ENCODE data around the gene KLHL3.

DNA sequence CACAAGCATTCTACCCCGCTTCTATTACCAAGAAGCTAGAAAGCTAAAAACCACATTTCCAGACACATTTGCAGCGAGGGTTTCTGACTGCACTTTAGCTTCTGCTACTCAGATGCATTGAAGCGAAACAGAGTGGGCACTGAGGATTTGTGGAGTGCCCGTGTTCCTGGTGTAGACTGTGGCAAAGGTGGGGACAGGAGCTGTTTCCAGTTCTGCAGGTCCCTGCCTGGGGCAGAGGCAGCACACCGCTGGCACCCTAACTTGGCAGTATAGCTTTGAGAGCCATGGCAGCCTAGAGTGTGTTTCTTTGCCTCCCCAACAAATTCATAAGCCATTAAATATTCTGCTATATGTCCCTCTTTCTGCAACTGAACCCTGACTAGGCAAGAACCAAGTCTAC, 128.1 kb downstream of the KLHL3 start:
- TF ChIP-seq, protein P1, sequence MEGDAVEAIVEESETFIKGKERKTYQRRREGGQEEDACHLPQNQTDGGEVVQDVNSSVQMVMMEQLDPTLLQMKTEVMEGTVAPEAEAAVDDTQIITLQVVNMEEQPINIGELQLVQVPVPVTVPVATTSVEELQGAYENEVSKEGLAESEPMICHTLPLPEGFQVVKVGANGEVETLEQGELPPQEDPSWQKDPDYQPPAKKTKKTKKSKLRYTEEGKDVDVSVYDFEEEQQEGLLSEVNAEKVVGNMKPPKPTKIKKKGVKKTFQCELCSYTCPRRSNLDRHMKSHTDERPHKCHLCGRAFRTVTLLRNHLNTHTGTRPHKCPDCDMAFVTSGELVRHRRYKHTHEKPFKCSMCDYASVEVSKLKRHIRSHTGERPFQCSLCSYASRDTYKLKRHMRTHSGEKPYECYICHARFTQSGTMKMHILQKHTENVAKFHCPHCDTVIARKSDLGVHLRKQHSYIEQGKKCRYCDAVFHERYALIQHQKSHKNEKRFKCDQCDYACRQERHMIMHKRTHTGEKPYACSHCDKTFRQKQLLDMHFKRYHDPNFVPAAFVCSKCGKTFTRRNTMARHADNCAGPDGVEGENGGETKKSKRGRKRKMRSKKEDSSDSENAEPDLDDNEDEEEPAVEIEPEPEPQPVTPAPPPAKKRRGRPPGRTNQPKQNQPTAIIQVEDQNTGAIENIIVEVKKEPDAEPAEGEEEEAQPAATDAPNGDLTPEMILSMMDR (IDR thresholded peaks at IDR 0.05), result no peak
- no peak for TF ChIP-seq POLR2A (IDR thresholded peaks at IDR 0.05)
